ENCODE data around the gene ALG6.

- TF ChIP-seq SUZ12 (IDR thresholded peaks at IDR 0.05; ENCODE audit: extremely low read depth, insufficient read depth, insufficient read length) (no peak), YY1 (IDR thresholded peaks at IDR 0.05; ENCODE audit: insufficient read depth, insufficient read length) (no peak)
These were observed 50.7 kb downstream of the ALG6 start for GRCh38 chr1:63418101-63418500.

All from NT2/D1 (cell line).